ENCODE measurements around the gene CCDC18. TPM values are rescaled to one million over a fixed set of nuclear protein-coding genes. Genes with fewer than 3 reads are reported as not detected.

CCDC18 gene
- total RNA-seq: 1 to 10 TPM; 4.6 to 7.8 (median 5.6) TPM

- TF ChIP-seq POLR2A (IDR thresholded peaks at IDR 0.05) (no peak), CTCF (IDR thresholded peaks at IDR 0.05 in 4 of 5, conservative IDR thresholded peaks at IDR 0.05 in 1 of 5) (no peak)
- H3K27ac ChIP-seq: peak within 1 kb of the TSS; percentile 93 to 100 (median 100)
- no peaks in the 10 kb centered on the region for H3K36me3 ChIP-seq
- ATAC-seq: no peak
- intact Hi-C loops (cut with DNase I; ENCODE audit: low total_unique reads) (loop anchor here (1.0 to 5.0 kb wide), 6 partner anchors 102 to 349 kb away; partner anchors contain the start of genes DIPK1A, MTF2 and RPL5), in situ Hi-C loops (cut with MboI; ENCODE audit: low sequenced_read_pairs in 4 of 4) (loop anchor here in 1 of 4 donors (25.0 kb wide), 1 partner anchor 344 kb away; the partner anchor contains the start of gene RPL5)
- no peak for DNase-seq
- H3K9me3 ChIP-seq: no peaks in the 10 kb centered on the region
- peaks cover 22 to 24% of the 10 kb centered on the region in 2 donors for H3K4me1 ChIP-seq
- H3K4me3 ChIP-seq: peak within 1 kb of the TSS; percentile 92 to 99 (median 94)
- no peaks in the 10 kb centered on the region for H3K27me3 ChIP-seq
These were observed at the start of gene CCDC18 for GRCh38 chr1:93180723-93181613. TSS of gene CCDC18 (plus strand) at chr1:93180724. CDS start at chr1:93183362, 2,638 bp downstream.

GRCh38 chr1:93132638-93133037 is 47.9 kb upstream of the CCDC18 start:
- intact Hi-C loops (cut with DNase I; ENCODE audit: low total_unique reads): no loop called here
- no peak for TF ChIP-seq CTCF (IDR thresholded peaks at IDR 0.05 in 4 of 5, conservative IDR thresholded peaks at IDR 0.05 in 1 of 5)
- no peak for TF ChIP-seq POLR2A (IDR thresholded peaks at IDR 0.05)
- Histone ChIP-seq H3K27ac (no peak overlapping the region), H3K27me3 (no peaks in the 10 kb centered on the region), H3K36me3 (peaks cover 0 to 32% of the 10 kb centered on the region in 2 donors), H3K4me1 (no peaks in the 10 kb centered on the region), H3K9me3 (no peaks in the 10 kb centered on the region), H3K4me3 (no peak overlapping the region)
- in situ Hi-C loops (cut with MboI; ENCODE audit: low sequenced_read_pairs in 4 of 4): no loop called here
- DNase-seq: no peak
- no peak for ATAC-seq

- in situ Hi-C loops (cut with MboI; ENCODE audit: low sequenced_read_pairs in 4 of 4) (no loop called here), intact Hi-C loops (cut with DNase I; ENCODE audit: low total_unique reads) (no loop called here)
- Histone ChIP-seq H3K36me3 (peaks cover 0 to 45% of the 10 kb centered on the region in 2 donors), H3K4me1 (no peaks in the 10 kb centered on the region), H3K9me3 (no peaks in the 10 kb centered on the region), H3K27me3 (no peaks in the 10 kb centered on the region), H3K4me3 (no peak overlapping the region), H3K27ac (no peak overlapping the region)
- TF ChIP-seq CTCF (IDR thresholded peaks at IDR 0.05 in 4 of 5, conservative IDR thresholded peaks at IDR 0.05 in 1 of 5) (no peak), POLR2A (IDR thresholded peaks at IDR 0.05) (no peak)
- DNase-seq: no peak
- no peak for ATAC-seq
These were observed 44.1 kb upstream of the CCDC18 start for GRCh38 chr1:93136445-93136844.

GRCh38 chr1:93137604-93138292 is 42.8 kb upstream of the CCDC18 start:
- Histone ChIP-seq H3K9me3 (no peaks in the 10 kb centered on the region), H3K36me3 (peaks cover 0 to 45% of the 10 kb centered on the region in 2 donors), H3K4me3 (no peak overlapping the region), H3K4me1 (no peaks in the 10 kb centered on the region), H3K27me3 (no peaks in the 10 kb centered on the region), H3K27ac (no peak overlapping the region)
- intact Hi-C loops (cut with DNase I; ENCODE audit: low total_unique reads) (no loop called here), in situ Hi-C loops (cut with MboI; ENCODE audit: low sequenced_read_pairs in 4 of 4) (no loop called here)
- TF ChIP-seq CTCF (IDR thresholded peaks at IDR 0.05 in 4 of 5, conservative IDR thresholded peaks at IDR 0.05 in 1 of 5) (no peak), POLR2A (IDR thresholded peaks at IDR 0.05) (no peak)
- ATAC-seq (no peak), DNase-seq (no peak)
